Mucosa of descending colon (tissue), 3 donors: ENCODE results near the gene HNRNPUL1. TPM values are rescaled to one million over a fixed set of nuclear protein-coding genes. Genes with fewer than 3 reads are reported as not detected.
"Not testable (repeated sequence)": the region's sequence is repeated elsewhere in the genome, so short reads cannot be mapped to it uniquely, and the experiment has no call there.

Experiments used
- ATAC-seq: fragments of 200-7000 bp; cut with Tn5 transposase; one replicate; pipeline ENCODE4 v1.9.1; 2020; ENCODE audit warnings: mild to moderate bottlenecking, moderate library complexity
- DNase-seq, 3 donors: peaks; one replicate each; pipeline ENCODE4 v3.0.0-alpha.2; 2020
- H3K36me3 ChIP-seq: fragments of 200-600 bp; one replicate; pipeline ENCODE4 v1.8.0; 2021; ENCODE audit warnings: low read depth, mild to moderate bottlenecking
- H3K4me1 ChIP-seq: fragments of 200-600 bp; one replicate; pipeline ENCODE4 v1.8.0; 2021; ENCODE audit warnings: low read depth, mild to moderate bottlenecking
- H3K4me3 ChIP-seq: fragments of 200-600 bp; one replicate; pipeline ENCODE4 v1.8.0; 2021; ENCODE audit warnings: mild to moderate bottlenecking
- H3K9me3 ChIP-seq: fragments of 200-600 bp; one replicate; pipeline ENCODE4 v1.8.0; 2021; ENCODE audit warnings: mild to moderate bottlenecking
- CTCF ChIP-seq: fragments of 200-600 bp; IDR thresholded peaks from one replicate; pipeline ENCODE4 v1.8.0; 2022; ENCODE audit warnings: antibody characterized with exemption, mild to moderate bottlenecking
- intact Hi-C, 2 donors: fragments of 100-400 bp; cut with DNase I in 1 of 2; cut with micrococcal nuclease in 1 of 2; formaldehyde crosslinking; loops; one replicate each; pipeline versions ENCODE4 v1.11.0 to v1.11.1; 2022; cut with DNase I, micrococcal nuclease
- total RNA-seq, 3 donors: library from RNA; stranded (reverse); fragmentation: NEBNext Ultra II Directional in 2 of 3; extraction: Animal tissue kit (Norgen Biotek cat#: 25700) in 2 of 3; gene quantifications; one replicate each; pipeline versions ENCODE4 v1.2.1 to v1.2.4, GENCODE V29; 2021 to 2023
- donor health status: DM: no; HTN: no; CAD: no; lungs with moderate emphysema.
- donor health status: DM: no; HTN: no; CAD: no.
- donor health status: DM: no; HTN: yes; CAD: no.

Gene HNRNPUL1
- total RNA-seq, 3 donors from 2014 or later: 155 to 234 (median 190) TPM

- Histone ChIP-seq H3K9me3 (no peaks in the 10 kb centered on the region), H3K36me3 (no peaks in the 10 kb centered on the region), H3K4me1 (no peaks in the 10 kb centered on the region), H3K4me3 (no peak overlapping the region)
- intact Hi-C loops: no loop called here
- DNase-seq (no peak), ATAC-seq (no peak)
- no peak for TF ChIP-seq CTCF
Observed at GRCh38 chr19:41344162-41344561, 80.0 kb downstream of the HNRNPUL1 start.

GRCh38 chr19:41346916-41347315, 82.7 kb downstream of the HNRNPUL1 start:
- H3K4me3 ChIP-seq, intact Hi-C loops, H3K36me3 ChIP-seq, H3K9me3 ChIP-seq, ATAC-seq, DNase-seq: not testable (repeated sequence)
- H3K4me1 ChIP-seq: peaks cover 12% of the 10 kb centered on the region

- intact Hi-C loops: no loop called here
- DNase-seq (no peak), ATAC-seq (peak; percentile 4)
- Histone ChIP-seq H3K4me3 (no peak overlapping the region), H3K9me3 (no peaks in the 10 kb centered on the region), H3K4me1 (peaks cover 20% of the 10 kb centered on the region), H3K36me3 (no peaks in the 10 kb centered on the region)
- no peak for TF ChIP-seq CTCF
Observed at GRCh38 chr19:41350735-41351338, 86.7 kb downstream of the HNRNPUL1 start.

GRCh38 chr19:41351339-41352245, 87.4 kb downstream of the HNRNPUL1 start:
- Histone ChIP-seq H3K4me3 (peak overlapping the region; percentile 42), H3K4me1 (peaks cover 20% of the 10 kb centered on the region), H3K9me3 (no peaks in the 10 kb centered on the region), H3K36me3 (no peaks in the 10 kb centered on the region)
- ATAC-seq: peak; percentile 61
- no peak for TF ChIP-seq CTCF
- intact Hi-C loops: no loop called here
- peak; percentile 68 to 91 (median 74) for DNase-seq

- no peak for TF ChIP-seq CTCF
- H3K4me1 ChIP-seq: peaks cover 20% of the 10 kb centered on the region
- ATAC-seq: no peak
- H3K9me3 ChIP-seq: no peaks in the 10 kb centered on the region
- H3K36me3 ChIP-seq: no peaks in the 10 kb centered on the region
- no peak for DNase-seq
- intact Hi-C loops: no loop called here
- peak overlapping the region; percentile 42 for H3K4me3 ChIP-seq
Observed at GRCh38 chr19:41352279-41352608, 88.1 kb downstream of the HNRNPUL1 start.
